PFSK-1 (cell line): ENCODE results near the gene GPR52.

Experiments used
- FOXP2 ChIP-seq: optimal IDR thresholded peaks from 2 replicates; pipeline ENCODE3; 2011; ENCODE audit warnings: borderline replicate concordance, control low read depth, inconsistent platforms; ENCODE audit not compliant: insufficient read depth; ENCODE audit errors: extremely low read length, extremely low read depth
- POLR2AphosphoS5 ChIP-seq: IDR thresholded peaks from 2 replicates; pipeline ENCODE4 v1.6.1; 2012; ENCODE audit warnings: low read depth, mild to moderate bottlenecking, control low read depth, low read length, moderate library complexity
- SIN3A ChIP-seq: IDR thresholded peaks from 2 replicates; pipeline ENCODE4 v1.6.1; 2012; ENCODE audit warnings: mild to moderate bottlenecking, low read length, moderate library complexity, borderline replicate concordance; ENCODE audit not compliant: insufficient read depth
- TAF1 ChIP-seq: IDR thresholded peaks from 2 replicates; pipeline ENCODE4 v1.6.1; 2012; ENCODE audit warnings: low read length, control low read depth, borderline replicate concordance; ENCODE audit not compliant: insufficient read depth
- TF ChIP-seq, protein P1 (sequence below), 2 experiments: IDR thresholded peaks; 2 replicates each; pipeline versions ENCODE4 v1.6.1 to v1.8.0; 2011 to 2012; ENCODE audit warnings: low read depth in 2 of 2, low read length in 2 of 2, control low read depth in 1 of 2, inconsistent platforms in 1 of 2, mild to moderate bottlenecking in 1 of 2, moderate library complexity in 1 of 2; ENCODE audit not compliant: insufficient read depth in 1 of 2

DNA sequence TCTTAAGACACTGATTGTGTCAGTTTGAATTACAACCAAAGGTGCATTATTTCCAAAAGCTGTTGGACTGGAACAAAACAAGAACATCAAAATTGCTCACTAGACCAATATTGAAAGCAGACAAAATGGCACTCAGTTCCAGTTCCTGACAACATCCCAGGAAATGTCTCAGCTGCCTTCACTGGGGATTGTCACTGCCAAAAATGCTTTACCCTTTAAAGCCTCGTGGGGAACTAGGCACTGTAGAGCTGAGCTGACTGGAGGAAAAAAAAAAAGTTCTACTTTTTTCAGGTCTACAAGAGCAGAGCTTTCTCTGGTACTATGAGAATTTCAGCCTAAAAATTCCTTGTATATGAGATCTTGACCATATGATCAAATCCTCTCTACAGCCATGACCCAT lies 21.9 kb downstream of the GPR52 start:
- TF ChIP-seq POLR2AphosphoS5 (no peak), SIN3A (no peak), TAF1 (no peak), FOXP2 (no peak)
- TF ChIP-seq, protein P1, sequence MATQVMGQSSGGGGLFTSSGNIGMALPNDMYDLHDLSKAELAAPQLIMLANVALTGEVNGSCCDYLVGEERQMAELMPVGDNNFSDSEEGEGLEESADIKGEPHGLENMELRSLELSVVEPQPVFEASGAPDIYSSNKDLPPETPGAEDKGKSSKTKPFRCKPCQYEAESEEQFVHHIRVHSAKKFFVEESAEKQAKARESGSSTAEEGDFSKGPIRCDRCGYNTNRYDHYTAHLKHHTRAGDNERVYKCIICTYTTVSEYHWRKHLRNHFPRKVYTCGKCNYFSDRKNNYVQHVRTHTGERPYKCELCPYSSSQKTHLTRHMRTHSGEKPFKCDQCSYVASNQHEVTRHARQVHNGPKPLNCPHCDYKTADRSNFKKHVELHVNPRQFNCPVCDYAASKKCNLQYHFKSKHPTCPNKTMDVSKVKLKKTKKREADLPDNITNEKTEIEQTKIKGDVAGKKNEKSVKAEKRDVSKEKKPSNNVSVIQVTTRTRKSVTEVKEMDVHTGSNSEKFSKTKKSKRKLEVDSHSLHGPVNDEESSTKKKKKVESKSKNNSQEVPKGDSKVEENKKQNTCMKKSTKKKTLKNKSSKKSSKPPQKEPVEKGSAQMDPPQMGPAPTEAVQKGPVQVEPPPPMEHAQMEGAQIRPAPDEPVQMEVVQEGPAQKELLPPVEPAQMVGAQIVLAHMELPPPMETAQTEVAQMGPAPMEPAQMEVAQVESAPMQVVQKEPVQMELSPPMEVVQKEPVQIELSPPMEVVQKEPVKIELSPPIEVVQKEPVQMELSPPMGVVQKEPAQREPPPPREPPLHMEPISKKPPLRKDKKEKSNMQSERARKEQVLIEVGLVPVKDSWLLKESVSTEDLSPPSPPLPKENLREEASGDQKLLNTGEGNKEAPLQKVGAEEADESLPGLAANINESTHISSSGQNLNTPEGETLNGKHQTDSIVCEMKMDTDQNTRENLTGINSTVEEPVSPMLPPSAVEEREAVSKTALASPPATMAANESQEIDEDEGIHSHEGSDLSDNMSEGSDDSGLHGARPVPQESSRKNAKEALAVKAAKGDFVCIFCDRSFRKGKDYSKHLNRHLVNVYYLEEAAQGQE (IDR thresholded peaks at IDR 0.05; ENCODE audit: insufficient read depth in 1 of 2, low read depth in 2 of 2, low read length in 2 of 2), result no peak
